HEK293T (cell line): ENCODE results near the gene TEAD1.

Experiments
- ARNT ChIP-seq: fragments of 450-650 bp; IDR thresholded peaks from 2 replicates; pipeline ENCODE4 v1.6.1; 2017; ENCODE audit warnings: mild to moderate bottlenecking
- BHLHE40 ChIP-seq: fragments of 450-650 bp; IDR thresholded peaks from 2 replicates; pipeline ENCODE4 v1.6.1; 2016; ENCODE audit warnings: mild to moderate bottlenecking, moderate library complexity, borderline replicate concordance
- ELF4 ChIP-seq: fragments of 450-650 bp; IDR thresholded peaks from 2 replicates; pipeline ENCODE4 v1.6.1; 2017; ENCODE audit warnings: antibody characterized with exemption
- FOXK2 ChIP-seq: fragments of 450-650 bp; IDR thresholded peaks from 2 replicates; pipeline ENCODE4 v1.6.1; 2016; ENCODE audit warnings: mild to moderate bottlenecking
- FOXM1 ChIP-seq: fragments of 450-650 bp; IDR thresholded peaks from 2 replicates; pipeline ENCODE4 v1.6.1; 2017; ENCODE audit warnings: mild to moderate bottlenecking, borderline replicate concordance
- HDGF ChIP-seq: fragments of 450-650 bp; IDR thresholded peaks from 2 replicates; pipeline ENCODE4 v1.6.1; 2017; ENCODE audit warnings: antibody characterized with exemption, borderline replicate concordance
- SP1 ChIP-seq: fragments of 450-650 bp; IDR thresholded peaks from 2 replicates; pipeline ENCODE4 v1.6.1; 2017
- SUZ12 ChIP-seq: fragments of 450-650 bp; IDR thresholded peaks from 2 replicates; pipeline ENCODE4 v1.6.1; 2016; ENCODE audit warnings: mild to moderate bottlenecking
- TARDBP ChIP-seq: fragments of 450-650 bp; IDR thresholded peaks from 2 replicates; pipeline ENCODE4 v1.6.1; 2016
- ZNF384 ChIP-seq: fragments of 450-650 bp; IDR thresholded peaks from 2 replicates; pipeline ENCODE4 v1.6.1; 2016

DNA sequence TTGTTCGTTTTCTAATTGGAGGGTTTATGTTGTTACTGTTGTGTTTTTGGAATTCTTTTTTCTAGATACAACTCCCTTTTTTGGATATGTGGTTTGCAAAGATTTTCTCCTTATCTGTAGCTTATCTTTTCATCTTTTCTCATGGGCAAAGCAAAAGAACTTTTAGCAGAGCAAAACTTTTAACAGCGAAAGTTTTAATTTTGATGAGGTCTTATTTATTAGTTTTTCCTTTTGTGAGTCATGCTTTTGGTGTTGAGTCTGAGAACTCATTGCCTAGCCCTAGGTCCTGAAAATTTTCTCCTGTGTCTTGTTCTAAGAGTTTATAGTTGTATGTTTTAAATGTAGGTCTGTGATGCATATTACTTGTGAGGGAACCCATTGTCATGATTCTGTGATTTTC lies 99.4 kb downstream of the TEAD1 start:
- no peak for TF ChIP-seq ARNT
- no peak for TF ChIP-seq ELF4
- no peak for TF ChIP-seq FOXM1
- TF ChIP-seq TARDBP, result no peak
- TF ChIP-seq FOXK2, result no peak
- no peak for TF ChIP-seq HDGF
- TF ChIP-seq ZNF384, result no peak
- no peak for TF ChIP-seq BHLHE40
- no peak for TF ChIP-seq SP1
- TF ChIP-seq SUZ12, result no peak
